Measurements from ENCODE around the gene ATP5MC3. TPM values are rescaled to one million over a fixed set of nuclear protein-coding genes. Genes with fewer than 3 reads are reported as not detected.

The ATP5MC3 gene
- polyA plus RNA-seq, 1 donor from 2014 or later: 303 TPM

GRCh38 chr2:175175896-175176295 is 5.6 kb downstream of the ATP5MC3 start:
- H3K9me2 ChIP-seq (ENCODE audit: insufficient read depth, low read length): no peaks in the 10 kb centered on the region
- H3K9me3 ChIP-seq (ENCODE audit: low read length): no peaks in the 10 kb centered on the region
- H3K27me3 ChIP-seq (ENCODE audit: insufficient read depth, low read depth, low read length): no peaks in the 10 kb centered on the region
- no peaks in the 10 kb centered on the region for H3F3A ChIP-seq (ENCODE audit: insufficient read depth, low read length, poor library complexity, severe bottlenecking)
- H3K27ac ChIP-seq (ENCODE audit: low read length): no peak overlapping the region
- no peak for TF ChIP-seq EZH2 (IDR thresholded peaks at IDR 0.05; ENCODE audit: borderline replicate concordance, insufficient read depth, low read length, poor library complexity, severe bottlenecking)
- TF ChIP-seq SMC3 (conservative IDR thresholded peaks at IDR 0.05; ENCODE audit: poor library complexity): no peak
- no peak for TF ChIP-seq TAF1 (IDR thresholded peaks at IDR 0.05; ENCODE audit: low read depth)
- no peak for TF ChIP-seq RAD21 (conservative IDR thresholded peaks at IDR 0.05)
- no peak for TF ChIP-seq EP300 (conservative IDR thresholded peaks at IDR 0.05; ENCODE audit: poor library complexity, severe bottlenecking)
- no peak for TF ChIP-seq CTCF (IDR thresholded peaks at IDR 0.05; ENCODE audit: poor library complexity, severe bottlenecking)
- no peak for TF ChIP-seq REST (IDR thresholded peaks at IDR 0.05; ENCODE audit: borderline replicate concordance)
- no peak for TF ChIP-seq POLR2AphosphoS5 (IDR thresholded peaks at IDR 0.05)
- TF ChIP-seq MXI1 (conservative IDR thresholded peaks at IDR 0.05; ENCODE audit: poor library complexity, severe bottlenecking): no peak
- H4K20me1 ChIP-seq (ENCODE audit: insufficient read depth): no peaks in the 10 kb centered on the region
- peaks cover 21% of the 10 kb centered on the region for H3K79me2 ChIP-seq (replicated peaks; ENCODE audit: insufficient read depth, low read length)
- no peak overlapping the region for H3K9ac ChIP-seq (ENCODE audit: low read length)
- no peak overlapping the region for H3K4me2 ChIP-seq (ENCODE audit: low read length)
- no peak overlapping the region for H2AFZ ChIP-seq (ENCODE audit: low read depth, low read length)
- no peak overlapping the region for H3K4me3 ChIP-seq (ENCODE audit: low read length)
- H3K36me3 ChIP-seq (ENCODE audit: insufficient read depth, low read length): peaks cover 6% of the 10 kb centered on the region

- Histone ChIP-seq H3K9ac (ENCODE audit: low read length) (no peak overlapping the region), H3K4me3 (ENCODE audit: low read length) (no peak overlapping the region), H3K36me3 (ENCODE audit: insufficient read depth, low read length) (peaks cover 6% of the 10 kb centered on the region), H3K79me2 (replicated peaks; ENCODE audit: insufficient read depth, low read length) (peaks cover 15% of the 10 kb centered on the region), H3K27me3 (ENCODE audit: insufficient read depth, low read depth, low read length) (no peaks in the 10 kb centered on the region), H3K4me2 (ENCODE audit: low read length) (no peak overlapping the region), H2AFZ (ENCODE audit: low read depth, low read length) (no peak overlapping the region), H4K20me1 (ENCODE audit: insufficient read depth) (no peaks in the 10 kb centered on the region), H3F3A (ENCODE audit: insufficient read depth, low read length, poor library complexity, severe bottlenecking) (no peaks in the 10 kb centered on the region), H3K9me2 (ENCODE audit: insufficient read depth, low read length) (no peaks in the 10 kb centered on the region), H3K9me3 (ENCODE audit: low read length) (no peaks in the 10 kb centered on the region), H3K27ac (ENCODE audit: low read length) (no peak overlapping the region)
- TF ChIP-seq EZH2 (IDR thresholded peaks at IDR 0.05; ENCODE audit: borderline replicate concordance, insufficient read depth, low read length, poor library complexity, severe bottlenecking) (no peak), TAF1 (IDR thresholded peaks at IDR 0.05; ENCODE audit: low read depth) (no peak), SMC3 (conservative IDR thresholded peaks at IDR 0.05; ENCODE audit: poor library complexity) (no peak), CTCF (IDR thresholded peaks at IDR 0.05; ENCODE audit: poor library complexity, severe bottlenecking) (no peak), REST (IDR thresholded peaks at IDR 0.05; ENCODE audit: borderline replicate concordance) (no peak), POLR2AphosphoS5 (IDR thresholded peaks at IDR 0.05) (no peak), EP300 (conservative IDR thresholded peaks at IDR 0.05; ENCODE audit: poor library complexity, severe bottlenecking) (no peak)
Measured at GRCh38 chr2:175175320-175175719, 6.2 kb downstream of the ATP5MC3 start.
